Hepatocyte (in vitro differentiated cells): ENCODE results near the gene NR2F1-AS1. TPM values are rescaled to one million over a fixed set of nuclear protein-coding genes. Genes with fewer than 3 reads are reported as not detected.

ENCODE experiments used
- DNase-seq: peaks from one replicate; pipeline ENCODE4 v3.0.0-alpha.2; 2016; ENCODE audit warnings: low spot score
- H2AFZ ChIP-seq: fragments of 200-600 bp; sonication (generic); 2 replicates; pipeline ENCODE4 v1.6.0; 2016; ENCODE audit warnings: antibody characterized with exemption, mild to moderate bottlenecking
- H3K27ac ChIP-seq: fragments of 200-600 bp; sonication (generic); 2 replicates; pipeline ENCODE4 v1.5.1; 2016; ENCODE audit warnings: mild to moderate bottlenecking
- H3K27me3 ChIP-seq: fragments of 200-600 bp; sonication (generic); 2 replicates; pipeline ENCODE4 v1.6.1; 2016
- H3K36me3 ChIP-seq: fragments of 200-600 bp; sonication (generic); replicated peaks from 2 replicates; pipeline ENCODE4 v1.5.1; 2016; ENCODE audit warnings: low read depth; ENCODE audit not compliant: insufficient read depth
- H3K4me1 ChIP-seq: fragments of 200-600 bp; sonication (generic); 2 replicates; pipeline ENCODE4 v1.5.1; 2016; ENCODE audit warnings: mild to moderate bottlenecking, moderate library complexity; ENCODE audit not compliant: insufficient read depth
- H3K4me2 ChIP-seq: fragments of 200-600 bp; sonication (generic); 2 replicates; pipeline ENCODE4 v1.6.0; 2016
- H3K4me3 ChIP-seq: fragments of 200-600 bp; sonication (generic); 2 replicates; pipeline ENCODE4 v1.5.1; 2016; ENCODE audit warnings: mild to moderate bottlenecking
- H3K79me2 ChIP-seq: fragments of 200-600 bp; sonication (generic); 2 replicates; pipeline ENCODE4 v1.6.0; 2017; ENCODE audit warnings: mild to moderate bottlenecking
- H3K9me2 ChIP-seq: fragments of 200-600 bp; sonication (generic); replicated peaks from 2 replicates; pipeline ENCODE4 v1.6.0; 2017; ENCODE audit warnings: mild to moderate bottlenecking; ENCODE audit not compliant: insufficient read depth
- H3K9me3 ChIP-seq: fragments of 200-600 bp; sonication (generic); 2 replicates; pipeline ENCODE4 v1.5.1; 2016; ENCODE audit warnings: low read depth, mild to moderate bottlenecking
- H4K20me1 ChIP-seq: fragments of 200-600 bp; sonication (generic); 2 replicates; pipeline ENCODE4 v1.6.0; 2016; ENCODE audit warnings: mild to moderate bottlenecking; ENCODE audit not compliant: insufficient read depth, poor library complexity, severe bottlenecking
- EZH2 ChIP-seq: fragments of 200-600 bp; sonication (generic); IDR thresholded peaks from 2 replicates; pipeline ENCODE4 v1.6.1; 2016; ENCODE audit warnings: antibody characterized with exemption, mild to moderate bottlenecking, borderline replicate concordance
- EZH2phosphoT487 ChIP-seq: fragments of 200-600 bp; sonication (generic); IDR thresholded peaks from one replicate; pipeline ENCODE4 v1.6.1; 2018; ENCODE audit warnings: antibody characterized with exemption, mild to moderate bottlenecking, low read depth, moderate library complexity; ENCODE audit not compliant: unreplicated experiment, severe bottlenecking
- WGBS: methylation state at CpG from one replicate; pipeline ENCODE4 v1.1.6; 2016; ENCODE audit warnings: low lambda C conversion rate; ENCODE audit errors: missing lambda C conversion rate; 5-methylcytosine and 5-hydroxymethylcytosine counted together
- polyA plus RNA-seq: library from polyadenylated mRNA; unstranded; fragments of >200 nt; fragmentation: Nextera tagmentation; extraction: Ambion mirVana; gene quantifications from 2 replicates; pipeline ENCODE4 v1.2.1, GENCODE V29; 2016
- total RNA-seq: library from RNA; depleted of rRNA; stranded (reverse); fragments of >200 nt; gene quantifications from 2 replicates; pipeline ENCODE4 v1.2.3, GENCODE V29; 2014
- TF ChIP-seq, protein P1 (sequence below): fragments of 200-600 bp; sonication (generic); IDR thresholded peaks from 2 replicates; pipeline ENCODE4 v1.5.1; 2016; ENCODE audit warnings: antibody characterized with exemption, mild to moderate bottlenecking; ENCODE audit not compliant: poor library complexity

The NR2F1-AS1 gene
- total and polyA plus RNA-seq, 2 experiments from 2014 or later, result 8.4 to 8.6 TPM

DNA sequence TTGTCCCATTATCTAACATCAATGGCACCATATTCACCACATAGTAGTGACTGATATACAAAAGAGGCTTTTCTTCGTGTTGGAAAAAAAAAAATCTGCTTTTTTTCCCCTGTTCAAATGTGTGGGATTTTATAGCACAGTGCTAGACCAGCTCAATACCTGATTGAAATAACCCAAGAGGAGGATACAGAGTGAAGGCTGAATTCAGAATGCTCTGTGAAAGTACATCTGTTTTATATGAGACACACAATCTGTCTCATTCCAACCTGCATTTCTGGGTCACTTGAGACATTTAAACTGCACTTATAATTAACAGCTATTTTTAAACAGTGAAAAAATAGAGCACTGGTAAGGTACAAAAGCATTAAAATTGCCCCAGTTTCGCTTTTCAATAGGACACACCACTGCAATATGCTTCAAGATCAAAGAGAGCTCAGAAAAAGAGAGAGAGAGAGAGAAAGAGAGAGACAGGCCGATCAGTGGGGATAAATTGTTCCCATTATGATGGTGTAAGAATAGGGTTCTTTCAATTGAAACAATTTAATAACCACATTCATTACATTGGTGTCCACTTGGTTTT, 179.3 kb downstream of the NR2F1-AS1 start:
- no peaks in the 10 kb centered on the region for H3K79me2 ChIP-seq
- no peak overlapping the region for H3K4me3 ChIP-seq
- H3K27ac ChIP-seq, result no peak overlapping the region
- TF ChIP-seq, protein P1, sequence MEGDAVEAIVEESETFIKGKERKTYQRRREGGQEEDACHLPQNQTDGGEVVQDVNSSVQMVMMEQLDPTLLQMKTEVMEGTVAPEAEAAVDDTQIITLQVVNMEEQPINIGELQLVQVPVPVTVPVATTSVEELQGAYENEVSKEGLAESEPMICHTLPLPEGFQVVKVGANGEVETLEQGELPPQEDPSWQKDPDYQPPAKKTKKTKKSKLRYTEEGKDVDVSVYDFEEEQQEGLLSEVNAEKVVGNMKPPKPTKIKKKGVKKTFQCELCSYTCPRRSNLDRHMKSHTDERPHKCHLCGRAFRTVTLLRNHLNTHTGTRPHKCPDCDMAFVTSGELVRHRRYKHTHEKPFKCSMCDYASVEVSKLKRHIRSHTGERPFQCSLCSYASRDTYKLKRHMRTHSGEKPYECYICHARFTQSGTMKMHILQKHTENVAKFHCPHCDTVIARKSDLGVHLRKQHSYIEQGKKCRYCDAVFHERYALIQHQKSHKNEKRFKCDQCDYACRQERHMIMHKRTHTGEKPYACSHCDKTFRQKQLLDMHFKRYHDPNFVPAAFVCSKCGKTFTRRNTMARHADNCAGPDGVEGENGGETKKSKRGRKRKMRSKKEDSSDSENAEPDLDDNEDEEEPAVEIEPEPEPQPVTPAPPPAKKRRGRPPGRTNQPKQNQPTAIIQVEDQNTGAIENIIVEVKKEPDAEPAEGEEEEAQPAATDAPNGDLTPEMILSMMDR, result no peak
- TF ChIP-seq EZH2phosphoT487, result no peak
- TF ChIP-seq EZH2, result no peak
- no peaks in the 10 kb centered on the region for H3K36me3 ChIP-seq
- no peaks in the 10 kb centered on the region for H3K9me3 ChIP-seq
- no peak overlapping the region for H3K4me2 ChIP-seq
- no peaks in the 10 kb centered on the region for H3K27me3 ChIP-seq
- DNase-seq, result no peak
- no peaks in the 10 kb centered on the region for H3K9me2 ChIP-seq
- WGBS, result 79% methylated on average over 3 of the region's 3 CpGs
- no peaks in the 10 kb centered on the region for H4K20me1 ChIP-seq
- H2AFZ ChIP-seq, result no peak overlapping the region
- peaks cover 5% of the 10 kb centered on the region for H3K4me1 ChIP-seq

DNA sequence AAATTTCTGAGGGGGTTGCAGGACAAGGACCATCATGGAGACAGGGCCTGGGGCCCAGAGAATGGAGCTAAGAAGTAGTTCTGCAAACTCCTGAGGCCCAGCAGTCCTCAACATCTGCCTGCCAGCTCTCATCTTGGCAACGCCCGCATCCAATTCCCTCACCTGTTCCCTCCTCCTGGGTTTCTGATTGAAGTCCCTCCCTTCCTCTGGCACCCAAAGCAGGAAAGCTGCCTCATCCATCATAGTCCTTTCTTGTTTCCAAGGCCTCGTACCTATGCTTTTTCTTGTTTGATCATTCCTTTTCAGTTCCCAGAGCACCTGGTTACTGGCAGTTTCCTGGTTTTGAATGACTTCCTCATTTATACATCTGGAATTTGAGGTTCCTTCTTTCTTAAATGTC, 181.3 kb downstream of the NR2F1-AS1 start:
- no peak for DNase-seq
- TF ChIP-seq EZH2phosphoT487, result no peak
- TF ChIP-seq EZH2, result no peak
- TF ChIP-seq, protein P1, result no peak
- no peak overlapping the region for H3K4me2 ChIP-seq
- no peaks in the 10 kb centered on the region for H3K36me3 ChIP-seq
- no peak overlapping the region for H3K27ac ChIP-seq
- peaks cover 5% of the 10 kb centered on the region for H3K4me1 ChIP-seq
- no peaks in the 10 kb centered on the region for H3K79me2 ChIP-seq
- no peaks in the 10 kb centered on the region for H4K20me1 ChIP-seq
- no peak overlapping the region for H2AFZ ChIP-seq
- H3K4me3 ChIP-seq, result no peak overlapping the region
- 67% methylated on average over 3 of the region's 3 CpGs for WGBS
- H3K9me2 ChIP-seq, result no peaks in the 10 kb centered on the region
- no peaks in the 10 kb centered on the region for H3K27me3 ChIP-seq
- no peaks in the 10 kb centered on the region for H3K9me3 ChIP-seq

DNA sequence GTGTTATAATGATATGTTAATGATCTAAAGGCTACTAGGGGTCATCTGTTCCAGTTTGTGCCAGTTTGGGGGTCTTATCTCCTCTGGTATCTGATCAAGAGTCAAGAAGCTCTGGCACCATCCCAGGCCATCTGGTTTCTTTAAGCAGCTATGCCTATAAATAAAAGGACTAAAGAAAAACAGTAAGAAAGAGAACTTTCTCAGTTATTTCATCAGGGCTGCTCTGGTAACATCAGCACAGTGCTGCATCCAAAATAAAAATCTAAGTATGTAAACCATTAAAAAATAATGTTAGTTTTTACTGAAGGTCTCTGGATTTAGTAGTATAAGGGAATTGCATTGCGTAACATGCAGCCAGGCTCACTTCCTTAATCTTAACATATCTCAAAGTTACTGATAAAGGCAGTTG, 185.0 kb downstream of the NR2F1-AS1 start:
- DNase-seq, result no peak
- Histone ChIP-seq H3K27ac (peak overlapping the region; percentile 55), H3K4me2 (no peak overlapping the region), H4K20me1 (no peaks in the 10 kb centered on the region), H3K27me3 (no peaks in the 10 kb centered on the region), H3K36me3 (no peaks in the 10 kb centered on the region), H2AFZ (no peak overlapping the region), H3K79me2 (no peaks in the 10 kb centered on the region), H3K4me3 (no peak overlapping the region), H3K4me1 (no peaks in the 10 kb centered on the region), H3K9me2 (no peaks in the 10 kb centered on the region), H3K9me3 (no peaks in the 10 kb centered on the region)
- TF ChIP-seq EZH2phosphoT487 (no peak), EZH2 (no peak)
- TF ChIP-seq, protein P1, result no peak
- 67% methylated on average over 1 of the region's 1 CpG for WGBS
